ENCODE measurements around the gene PEAK1.

- TF ChIP-seq CTCF (conservative IDR thresholded peaks at IDR 0.05 in 1 of 2, IDR thresholded peaks at IDR 0.05 in 1 of 2; ENCODE audit: low read depth in 1 of 2, low read length in 2 of 2), result no peak
- no peak for TF ChIP-seq EZH2 (IDR thresholded peaks at IDR 0.05; ENCODE audit: low read length, missing control alignments)
Measured at GRCh38 chr15:77440378-77440999, 20.6 kb upstream of the PEAK1 start.

Data from fibroblast of lung (primary cell).